G401 (cell line): ENCODE measurements around the gene ZNF197. TPM values are rescaled to one million over a fixed set of nuclear protein-coding genes. Genes with fewer than 3 reads are reported as not detected.
"Not testable (repeated sequence)": the region's sequence is repeated elsewhere in the genome, so short reads cannot be mapped to it uniquely, and the experiment has no call there.

ENCODE experiments used
- DNase-seq: peaks from one replicate; pipeline ENCODE4 v3.0.0-alpha.2; 2015; ENCODE audit warnings: low spot score
- in situ Hi-C: cut with HindIII; loops from 2 replicates; pipeline ENCODE4 v1.10.0; 2016; ENCODE audit warnings: low sequenced_read_pairs, mixed read lengths
- total RNA-seq: library from RNA; depleted of rRNA; stranded (reverse); fragments of >200 nt; shearing (Covaris generic); gene quantifications from 2 replicates; pipeline ENCODE4 v1.2.3, GENCODE V29; 2014; rRNA removed

ZNF197 gene
- total RNA-seq, 1 experiment from 2014 or later, result 14.3 TPM

DNA sequence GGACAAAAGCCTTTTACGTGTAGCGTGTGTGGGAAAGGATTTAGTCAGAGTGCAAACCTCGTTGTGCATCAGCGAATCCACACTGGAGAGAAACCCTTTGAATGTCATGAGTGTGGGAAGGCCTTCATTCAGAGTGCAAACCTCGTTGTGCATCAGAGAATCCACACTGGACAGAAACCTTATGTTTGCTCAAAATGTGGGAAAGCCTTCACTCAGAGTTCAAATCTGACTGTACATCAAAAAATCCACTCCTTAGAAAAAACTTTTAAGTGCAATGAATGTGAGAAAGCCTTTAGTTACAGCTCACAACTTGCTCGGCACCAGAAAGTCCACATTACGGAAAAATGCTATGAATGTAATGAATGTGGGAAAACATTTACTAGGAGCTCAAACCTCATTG, 34.2 kb downstream of the ZNF197 start:
- DNase-seq, result no peak
- in situ Hi-C loops, result no loop called here

DNA sequence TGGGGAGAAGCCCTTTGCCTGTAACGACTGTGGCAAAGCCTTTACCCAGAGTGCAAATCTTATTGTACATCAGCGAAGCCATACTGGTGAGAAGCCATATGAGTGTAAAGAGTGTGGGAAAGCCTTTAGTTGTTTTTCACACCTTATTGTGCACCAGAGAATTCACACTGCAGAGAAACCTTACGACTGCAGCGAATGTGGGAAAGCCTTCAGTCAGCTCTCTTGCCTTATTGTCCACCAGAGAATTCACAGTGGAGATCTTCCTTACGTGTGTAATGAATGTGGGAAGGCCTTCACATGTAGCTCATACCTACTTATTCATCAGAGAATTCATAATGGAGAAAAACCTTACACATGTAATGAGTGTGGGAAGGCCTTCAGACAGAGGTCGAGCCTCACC, 34.6 kb downstream of the ZNF197 start:
- no peak for DNase-seq
- in situ Hi-C loops, result no loop called here

DNA sequence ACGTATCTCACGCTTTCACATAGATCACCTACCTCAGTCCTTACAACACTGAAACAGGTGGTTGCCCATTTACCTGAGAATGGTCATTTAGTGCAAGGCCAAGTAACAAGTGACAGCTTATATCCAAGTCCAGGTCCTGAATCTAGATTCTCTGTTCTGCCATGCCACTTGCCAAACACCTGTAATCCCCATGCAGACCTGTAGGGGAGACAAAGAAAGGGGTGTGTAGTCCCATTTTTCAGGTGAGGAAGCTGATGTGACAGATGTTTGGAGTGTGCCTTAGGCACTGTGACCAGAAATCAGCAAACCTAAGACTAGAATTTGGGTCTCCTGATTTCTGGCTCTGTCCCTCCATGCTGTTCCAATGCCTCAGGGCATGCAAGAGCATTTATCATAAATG, 36.4 kb downstream of the ZNF197 start:
- DNase-seq, result no peak
- in situ Hi-C loops, result no loop called here

DNA sequence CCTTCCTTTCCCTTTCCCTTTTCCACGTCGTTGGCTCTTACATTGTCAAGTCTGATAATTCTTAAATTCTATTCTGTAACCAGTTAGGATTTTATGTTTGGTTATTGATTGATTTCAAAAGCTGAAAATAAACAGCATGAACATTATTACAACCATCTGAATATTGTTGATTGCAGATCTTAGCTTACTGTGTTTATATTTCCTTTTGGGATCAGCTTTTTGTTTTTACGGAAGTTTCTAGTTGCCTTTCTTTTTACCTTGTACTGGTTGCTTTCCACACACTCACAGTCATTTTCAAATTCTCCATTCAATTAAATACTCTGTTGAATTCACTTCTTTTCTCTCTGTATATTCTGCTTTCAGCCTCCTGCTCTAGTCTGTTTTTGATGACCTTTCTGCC, 40.3 kb downstream of the ZNF197 start:
- DNase-seq, result no peak
- in situ Hi-C loops, result no loop called here

DNA sequence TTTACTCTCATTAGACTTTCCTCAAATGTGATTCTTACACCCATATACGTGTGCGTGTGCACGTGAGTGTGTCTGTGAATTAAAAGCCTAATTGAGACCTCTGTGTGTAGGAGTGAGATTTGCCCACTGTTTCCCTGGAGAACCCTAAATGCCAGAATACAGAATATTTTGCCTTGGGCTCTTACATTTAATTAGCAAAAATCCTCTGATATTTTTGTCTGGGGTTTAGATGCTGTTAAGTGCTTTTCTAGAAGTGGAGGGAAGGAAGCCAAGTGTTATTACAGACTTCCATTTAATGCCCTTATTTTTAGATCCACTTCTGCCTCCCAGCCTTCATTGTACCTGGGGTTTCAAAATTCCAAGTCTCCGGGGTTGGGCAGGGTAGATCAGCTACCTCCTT, 41.5 kb downstream of the ZNF197 start:
- DNase-seq, result no peak
- in situ Hi-C loops, result no loop called here

DNA sequence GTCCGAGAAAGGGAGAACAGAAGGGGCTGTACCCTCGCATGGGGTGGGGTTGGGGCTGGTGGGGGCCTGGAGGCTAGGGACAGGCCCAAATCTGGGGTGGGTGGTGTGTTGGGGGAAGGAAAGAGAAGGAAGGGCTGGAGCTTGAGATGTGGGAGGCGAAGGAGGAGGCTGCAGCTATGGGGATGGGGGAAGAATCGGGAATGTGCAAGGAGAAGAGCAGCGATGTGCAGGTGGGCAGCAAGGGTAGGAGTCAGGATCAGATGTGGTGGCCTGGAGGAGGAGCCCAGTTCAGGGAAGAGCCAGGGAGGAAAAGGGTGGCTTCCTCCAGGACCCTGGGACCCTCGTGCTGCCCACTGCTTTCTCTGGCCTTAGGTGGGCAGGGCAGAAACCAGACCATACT, 44.9 kb downstream of the ZNF197 start:
- in situ Hi-C loops, result no loop called here
- DNase-seq, result no peak

DNA sequence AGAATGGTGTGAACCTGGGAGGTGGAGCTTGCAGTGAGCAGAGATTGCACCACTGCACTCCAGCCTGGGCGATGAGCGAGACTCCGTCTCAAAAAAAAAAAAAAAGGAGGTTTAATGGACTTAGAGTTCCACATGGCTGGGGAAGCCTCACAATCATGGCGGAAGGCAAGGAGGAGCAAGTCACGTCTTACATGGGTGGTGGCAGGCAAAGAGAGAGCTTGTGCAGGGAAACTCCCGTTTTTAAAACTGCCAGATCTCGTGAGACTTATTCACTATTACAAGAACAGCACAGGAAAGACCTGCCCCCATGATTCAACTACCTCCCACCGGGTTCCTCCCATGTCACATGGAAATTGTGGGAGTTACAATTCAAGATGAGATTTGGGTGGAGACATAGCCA, 48.6 kb downstream of the ZNF197 start:
- in situ Hi-C loops, DNase-seq: not testable (repeated sequence)

DNA sequence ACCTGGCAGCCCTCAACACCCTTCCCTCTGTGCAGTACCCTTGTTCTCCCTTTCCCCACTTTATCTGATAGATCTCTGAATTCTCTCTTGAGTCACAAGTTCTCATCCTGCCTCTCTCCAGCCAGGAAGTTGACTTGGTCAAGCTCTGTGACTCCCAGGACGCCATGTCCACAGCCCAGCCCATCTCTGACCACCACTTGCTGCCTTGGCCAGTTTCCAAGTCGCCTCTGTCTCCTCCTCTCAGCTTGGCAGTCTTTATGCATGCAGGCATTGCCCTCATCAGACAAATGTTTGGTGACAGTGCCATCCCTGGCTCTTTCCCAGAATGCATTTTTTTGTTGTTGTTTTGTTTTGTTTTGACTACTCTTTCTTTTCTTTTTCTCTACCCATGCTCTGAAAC, 49.4 kb downstream of the ZNF197 start:
- in situ Hi-C loops, result no loop called here
- DNase-seq, result no peak

DNA sequence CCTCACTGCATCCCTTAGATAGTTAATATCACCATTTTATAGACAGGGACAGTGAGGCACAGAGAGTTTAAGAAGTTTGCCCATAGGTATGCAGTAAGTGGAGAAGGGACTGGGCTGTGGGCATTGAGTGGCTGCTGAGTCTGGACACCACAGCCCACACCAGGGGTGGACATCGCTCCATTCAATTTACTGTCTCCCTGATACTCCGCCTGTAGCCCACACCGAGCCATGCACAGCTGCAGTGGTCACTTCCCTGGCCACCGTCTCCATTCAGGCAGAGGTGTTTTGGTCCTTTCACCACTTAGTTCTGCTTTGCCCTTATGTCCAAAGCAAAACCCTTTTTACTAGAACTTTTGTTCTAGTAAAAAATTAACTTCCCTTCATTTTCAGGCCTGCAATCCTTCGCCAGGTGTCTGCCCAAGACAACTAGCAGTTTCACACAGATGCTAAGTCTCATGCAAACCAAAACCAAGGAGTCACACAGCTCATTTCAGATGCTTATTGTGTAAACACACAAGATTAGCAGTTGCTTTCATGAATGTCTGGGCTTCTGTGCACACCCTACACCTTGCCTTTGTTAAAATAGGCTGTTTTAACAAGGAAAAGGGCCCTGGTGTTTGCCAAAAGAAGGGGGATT, 53.8 kb downstream of the ZNF197 start:
- in situ Hi-C loops, result no loop called here
- DNase-seq, result no peak

DNA sequence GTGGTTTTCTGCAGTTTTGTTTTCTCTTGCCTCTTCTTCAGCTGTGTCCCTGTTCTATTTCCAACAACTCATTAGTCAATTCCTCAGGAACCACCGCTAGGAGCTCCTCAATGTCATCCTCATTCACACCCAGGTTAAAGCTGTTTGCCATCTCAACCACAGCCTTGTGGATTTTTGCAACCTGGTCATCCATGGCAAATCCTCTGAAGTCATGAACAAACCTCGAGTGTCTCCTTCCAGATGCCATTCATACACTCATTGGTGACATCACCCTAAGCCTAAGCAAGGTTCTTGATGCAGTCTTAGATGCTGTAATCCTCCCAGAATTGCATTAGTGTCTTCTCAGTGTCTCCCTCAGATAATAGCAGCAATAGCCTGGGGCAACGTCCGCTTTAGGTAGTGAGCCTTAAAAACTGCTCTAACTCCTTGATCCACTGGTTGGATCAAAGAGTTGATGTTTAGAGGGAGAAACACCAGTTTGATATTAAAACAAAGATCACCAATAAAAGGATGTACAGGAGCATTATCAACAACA, 56.2 kb downstream of the ZNF197 start:
- no peak for DNase-seq
- in situ Hi-C loops, result no loop called here

DNA sequence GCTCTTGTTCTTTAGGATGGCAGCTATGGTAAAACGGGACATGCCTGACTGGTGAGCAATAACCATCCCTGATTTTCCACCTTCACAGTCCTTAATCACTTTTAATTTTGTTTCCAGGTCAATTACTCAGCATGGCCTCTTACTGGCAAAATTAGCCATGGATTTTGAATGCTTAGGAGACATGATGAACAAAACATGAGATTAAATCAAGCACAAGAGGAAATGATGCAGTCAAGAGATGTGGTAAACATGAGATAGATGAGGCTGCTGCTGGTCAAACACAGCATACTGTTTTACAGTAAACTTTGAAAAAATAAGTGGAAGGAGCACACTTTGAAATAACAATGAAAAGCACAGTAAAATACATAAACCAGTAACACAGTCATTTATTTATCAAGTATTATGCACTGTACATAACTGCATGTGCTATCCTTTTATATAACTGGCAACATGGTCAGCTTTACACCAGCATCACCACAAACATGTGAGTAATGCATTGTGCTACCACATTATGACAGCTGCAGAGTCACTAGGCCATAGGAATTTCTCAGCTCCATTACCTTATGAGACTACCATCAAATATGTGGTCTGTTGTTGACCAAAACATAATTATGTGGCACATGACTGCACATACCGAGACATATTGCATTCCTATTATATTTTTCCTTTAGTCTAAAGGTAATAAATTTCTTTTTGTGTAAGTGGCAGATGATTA, 57.5 kb downstream of the ZNF197 start:
- in situ Hi-C loops, result no loop called here

DNA sequence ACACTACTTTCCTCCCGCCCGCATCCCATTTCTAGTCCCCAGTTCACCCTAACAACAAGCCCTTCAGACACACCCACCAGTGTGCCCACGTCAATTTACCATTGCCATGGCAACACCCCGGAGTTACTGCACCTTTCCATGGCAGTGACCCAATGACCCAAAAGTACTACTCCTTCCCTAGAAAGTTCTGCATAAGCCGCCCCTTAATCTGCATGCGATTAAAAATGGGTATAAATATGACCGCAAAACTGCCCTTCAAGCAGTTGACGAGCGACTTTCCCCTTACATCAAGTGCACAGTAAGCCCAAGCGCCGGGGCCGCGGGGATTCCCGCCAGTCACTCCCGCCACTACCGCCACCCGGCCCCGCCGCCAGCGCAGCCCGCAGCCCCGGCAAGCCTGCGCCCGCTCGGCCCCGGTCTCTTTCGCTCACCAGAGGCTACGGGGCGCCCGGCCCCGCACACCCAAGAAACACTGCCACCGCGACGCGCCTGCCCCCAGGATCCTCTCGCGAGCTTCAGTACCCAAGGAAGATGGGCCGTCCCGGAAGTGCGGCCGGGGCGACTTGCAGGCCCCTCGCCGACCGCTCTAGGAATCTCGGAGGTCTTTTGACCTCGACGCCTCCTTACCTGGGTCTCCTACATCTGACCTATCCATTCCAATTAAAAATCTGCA, 60.4 kb downstream of the ZNF197 start:
- in situ Hi-C loops, result no loop called here
- peak; percentile 91 for DNase-seq

More for the DNA sequence above, 57.5 kb downstream of the ZNF197 start:
- DNase-seq, result no peak

DNA sequence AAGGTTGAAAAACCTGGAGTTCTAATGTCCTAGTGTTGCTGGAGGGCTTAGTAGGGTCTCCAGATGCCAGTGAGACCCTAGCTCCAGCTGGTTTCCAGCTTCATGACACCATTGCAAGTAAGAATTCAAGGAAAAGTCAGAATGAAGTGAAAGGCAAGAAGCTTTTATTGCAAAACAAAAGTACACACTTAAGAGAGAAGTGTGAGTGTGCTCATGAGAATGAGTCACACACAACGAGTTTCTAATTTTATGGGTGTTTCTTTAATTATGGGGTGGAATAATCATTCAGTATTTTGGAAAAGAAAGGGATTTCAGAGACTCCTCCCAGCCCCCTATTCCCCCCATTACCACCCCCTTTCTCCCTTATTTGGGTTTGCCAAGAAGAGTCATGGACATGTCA, 63.1 kb downstream of the ZNF197 start:
- in situ Hi-C loops, result no loop called here
- no peak for DNase-seq

Other genes starting within 250 kb of the ZNF197 start
- 6.9 and 7.4 TPM in 2 replicates for gene ZNF445, start 147.4 kb upstream of the ZNF197 start, total RNA-seq
- 3.2 and 6.8 TPM in 2 replicates for gene ZKSCAN7, start 69.8 kb upstream of the ZNF197 start, total RNA-seq
- gene ZNF660, start 40.1 kb upstream of the ZNF197 start, total RNA-seq, result 1.1 and 6.3 TPM in 2 replicates
- gene ZNF35, start 23.7 kb downstream of the ZNF197 start, total RNA-seq, result 13.0 and 16.6 TPM in 2 replicates
- 0.41 and 1.4 TPM in 2 replicates for gene ZNF502, start 87.6 kb downstream of the ZNF197 start, total RNA-seq
- 0.03 TPM in 1 of 2 replicates, not detected in the other for gene ZNF501, start 104.6 kb downstream of the ZNF197 start, total RNA-seq
- gene KIAA1143, start 136.6 kb downstream of the ZNF197 start, total RNA-seq, result 14.5 and 26.8 TPM in 2 replicates
- gene KIF15, start 136.8 kb downstream of the ZNF197 start, total RNA-seq, result 13.5 and 16.0 TPM in 2 replicates
- gene TMEM42, start 236.9 kb downstream of the ZNF197 start, total RNA-seq, result 21.3 and 40.7 TPM in 2 replicates
- not detected in 2 replicates for gene TGM4, start 249.6 kb downstream of the ZNF197 start, total RNA-seq